ENCODE measurements around the gene CSPG5.

Gene CSPG5

GRCh38 chr3:47578691-47579632, at the start of gene CSPG5:
Gene CSPG5 (minus strand): TSS chr3:47578865. CDS start chr3:47578693, 172 bp downstream.
- DNase-seq (ENCODE audit: low spot score): no peak

GRCh38 chr3:47628426-47628825, 49.8 kb upstream of the CSPG5 start:
- DNase-seq (ENCODE audit: low spot score): no peak

- no peak for DNase-seq (ENCODE audit: low spot score)
Measured at GRCh38 chr3:47622671-47623461, 44.2 kb upstream of the CSPG5 start.

GRCh38 chr3:47617086-47618010, 38.7 kb upstream of the CSPG5 start:
- peak; percentile 48 for DNase-seq (ENCODE audit: low spot score)

- DNase-seq (ENCODE audit: low spot score): no peak
Measured at GRCh38 chr3:47614788-47615187, 36.1 kb upstream of the CSPG5 start.

GRCh38 chr3:47613722-47614121, 35.1 kb upstream of the CSPG5 start:
- DNase-seq (ENCODE audit: low spot score): no peak

GRCh38 chr3:47612879-47613278, 34.2 kb upstream of the CSPG5 start:
- DNase-seq (ENCODE audit: low spot score): no peak

GRCh38 chr3:47612178-47612577, 33.5 kb upstream of the CSPG5 start:
- peak; percentile 37 for DNase-seq (ENCODE audit: low spot score)

GRCh38 chr3:47611576-47611975, 32.9 kb upstream of the CSPG5 start:
- DNase-seq (ENCODE audit: low spot score): no peak

- DNase-seq (ENCODE audit: low spot score): no peak
Measured at GRCh38 chr3:47610583-47610982, 31.9 kb upstream of the CSPG5 start.

GRCh38 chr3:47607335-47607734, 28.7 kb upstream of the CSPG5 start:
- no peak for DNase-seq (ENCODE audit: low spot score)

- DNase-seq (ENCODE audit: low spot score): no peak
Measured at GRCh38 chr3:47606165-47606564, 27.5 kb upstream of the CSPG5 start.

GRCh38 chr3:47605652-47606051, 27.0 kb upstream of the CSPG5 start:
- no peak for DNase-seq (ENCODE audit: low spot score)

- DNase-seq (ENCODE audit: low spot score): no peak
Measured at GRCh38 chr3:47604145-47604544, 25.5 kb upstream of the CSPG5 start.

- no peak for DNase-seq (ENCODE audit: low spot score)
Measured at GRCh38 chr3:47603332-47603731, 24.7 kb upstream of the CSPG5 start.

GRCh38 chr3:47601281-47601680, 22.6 kb upstream of the CSPG5 start:
- DNase-seq (ENCODE audit: low spot score): no peak

GRCh38 chr3:47594792-47595191, 16.1 kb upstream of the CSPG5 start:
- DNase-seq (ENCODE audit: low spot score): no peak

- no peak for DNase-seq (ENCODE audit: low spot score)
Measured at GRCh38 chr3:47592066-47592795, 13.6 kb upstream of the CSPG5 start.

GRCh38 chr3:47590216-47590615, 11.6 kb upstream of the CSPG5 start:
- DNase-seq (ENCODE audit: low spot score): no peak

GRCh38 chr3:47588587-47588986, 9.9 kb upstream of the CSPG5 start:
- DNase-seq (ENCODE audit: low spot score): peak; percentile 18

GRCh38 chr3:47588053-47588452, 9.4 kb upstream of the CSPG5 start:
- DNase-seq (ENCODE audit: low spot score): no peak
